ENCODE data around the gene SSH2.

GRCh38 chr17:29722411-29723198, 207.4 kb downstream of the SSH2 start:
- TF ChIP-seq CTCF (IDR thresholded peaks at IDR 0.05; ENCODE audit: insufficient read depth, low read length, poor library complexity, severe bottlenecking) (no peak), EZH2phosphoT487 (conservative IDR thresholded peaks at IDR 0.05; ENCODE audit: low read length) (no peak)

All from SU-DHL-6 (cell line).